Renal cortical epithelial cell (primary cell): ENCODE results near the gene METTL6. TPM values are rescaled to one million over a fixed set of nuclear protein-coding genes. Genes with fewer than 3 reads are reported as not detected.
"Not testable (repeated sequence)": the region's sequence is repeated elsewhere in the genome, so short reads cannot be mapped to it uniquely, and the experiment has no call there.

Source experiments
- DNase-seq: peaks from one replicate; pipeline ENCODE4 v3.0.0-alpha.2; 2011; ENCODE audit warnings: low read depth
- total RNA-seq: library from RNA; depleted of rRNA; stranded (reverse); fragments of >200 nt; gene quantifications from 2 replicates; pipeline ENCODE4 v1.2.3, GENCODE V29; 2014

The METTL6 gene
- total RNA-seq, 1 donor from 2014 or later: 30.4 TPM

DNA sequence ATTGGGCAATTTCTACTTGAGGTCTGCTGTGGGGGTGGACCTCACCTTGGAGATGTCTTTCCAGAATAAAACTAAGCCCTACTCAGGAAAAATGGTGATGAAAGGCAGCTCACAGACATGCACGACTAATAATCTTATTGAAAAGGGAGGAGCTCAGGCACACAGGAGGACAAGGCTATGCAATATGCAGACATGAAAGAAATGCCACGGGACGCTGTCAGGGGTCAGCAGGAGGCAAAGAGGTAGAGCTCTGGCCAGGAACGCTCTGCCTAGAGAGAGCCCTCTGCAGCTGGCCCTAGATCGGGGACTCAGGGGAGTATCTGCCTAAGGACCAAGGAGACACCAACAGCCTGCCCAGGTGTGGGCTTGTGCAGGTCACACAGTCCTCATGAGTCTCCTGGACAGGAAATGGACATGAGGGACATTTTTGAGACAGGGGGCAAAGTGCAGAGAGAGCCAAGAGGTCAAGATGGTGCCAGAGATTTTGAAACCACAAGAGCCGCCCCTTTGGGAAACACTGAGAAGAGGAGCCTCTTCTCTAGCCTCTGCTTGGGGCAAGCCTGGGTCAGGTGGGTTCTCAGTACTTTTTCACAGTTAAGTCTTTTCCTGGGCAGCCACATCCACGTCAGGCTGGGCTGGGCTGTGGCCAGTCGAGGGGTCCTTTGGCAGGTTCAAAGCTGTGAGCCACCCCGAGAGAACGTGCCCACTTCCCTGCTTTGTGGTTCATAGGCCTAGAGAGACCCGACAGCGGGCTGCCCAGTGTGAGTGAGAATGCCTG is 23.3 kb upstream of the METTL6 start:
- no peak for DNase-seq

DNA sequence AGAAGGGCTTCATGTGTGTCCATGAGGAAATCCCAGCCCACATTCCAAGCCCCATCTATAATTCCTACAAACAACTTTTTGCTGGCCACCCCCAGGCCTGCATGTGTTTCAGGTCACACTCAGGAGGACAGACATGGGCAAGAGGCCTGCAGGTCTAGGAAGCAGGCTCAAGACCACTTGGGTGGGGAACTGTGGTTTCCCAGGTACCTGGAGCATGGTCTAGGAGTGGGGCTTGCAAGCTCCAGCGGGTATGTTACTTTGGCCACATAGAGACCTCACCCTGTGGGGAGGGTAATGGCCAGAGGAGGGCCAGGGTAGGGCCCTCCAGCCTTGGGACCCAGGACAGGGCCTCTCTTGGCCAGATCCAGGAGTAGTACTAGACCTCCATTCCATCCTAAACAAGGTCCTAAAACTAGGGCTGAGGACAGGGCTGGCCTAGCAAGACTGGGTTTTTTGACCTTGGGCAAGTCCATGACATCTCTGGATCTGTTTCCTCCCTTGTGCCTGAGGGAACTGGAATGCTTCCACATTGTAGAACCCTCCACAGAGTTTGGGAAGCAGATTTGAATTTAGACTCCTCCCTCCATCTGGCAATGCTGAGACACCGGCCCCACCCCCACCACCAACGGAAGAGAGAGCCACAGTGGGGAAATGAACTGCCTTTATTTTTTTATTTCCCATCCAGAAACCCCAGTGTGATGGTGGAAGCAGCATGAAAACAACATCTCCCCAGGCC is 22.3 kb upstream of the METTL6 start:
- DNase-seq: no peak

DNA sequence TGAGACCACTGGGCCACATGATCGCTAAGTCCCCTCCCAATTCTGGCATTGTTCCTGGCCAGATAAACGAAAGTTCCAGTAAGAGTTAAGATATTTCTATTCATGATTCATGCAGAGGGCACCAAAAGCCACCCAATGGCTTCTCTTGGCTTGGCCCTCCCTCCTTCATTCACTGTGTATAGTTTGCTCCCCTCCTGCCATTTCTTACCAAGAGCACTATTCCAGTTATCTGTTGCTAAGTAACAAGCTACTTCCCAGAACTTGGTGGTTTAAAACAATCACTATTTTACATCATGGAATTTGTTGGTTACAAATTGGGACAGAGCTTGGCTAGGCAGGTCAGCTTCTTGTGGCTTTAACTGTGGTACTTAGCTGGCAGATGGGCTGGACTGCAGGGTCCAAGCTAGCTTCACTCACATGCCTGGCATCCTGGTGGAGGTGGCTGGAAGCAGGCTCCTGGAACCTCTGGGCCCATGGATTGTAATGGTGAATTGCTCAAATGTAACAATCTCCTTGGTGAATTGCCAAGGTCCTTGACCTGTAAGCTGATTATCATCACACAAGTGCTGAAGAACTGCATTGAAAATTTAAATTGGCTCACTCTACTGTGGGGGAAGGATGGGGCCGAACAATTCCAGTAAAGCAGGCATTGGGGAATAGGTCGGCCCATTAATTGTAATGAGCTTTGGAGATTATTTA is 16.6 kb upstream of the METTL6 start:
- peak; percentile 96 for DNase-seq

DNA sequence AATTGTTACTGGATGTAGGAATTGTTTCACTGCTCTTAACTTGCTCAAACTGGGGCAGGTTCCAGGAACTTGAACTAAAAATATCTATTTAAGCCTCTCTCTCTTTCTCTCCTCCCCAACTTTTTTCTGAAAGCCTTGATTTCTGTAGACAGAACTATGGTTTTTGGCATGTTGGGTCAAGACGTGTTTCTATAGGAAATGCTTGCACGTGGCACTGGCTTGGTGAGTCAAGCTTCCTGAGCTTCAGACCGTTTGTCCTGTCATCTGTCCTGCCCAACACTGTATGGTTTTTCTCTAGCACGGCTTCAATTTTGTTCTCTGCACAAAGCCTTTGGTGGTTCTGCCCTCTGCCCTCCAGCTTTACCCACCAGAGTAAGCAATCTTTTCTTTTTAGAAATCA is 13.5 kb upstream of the METTL6 start:
- DNase-seq: no peak

DNA sequence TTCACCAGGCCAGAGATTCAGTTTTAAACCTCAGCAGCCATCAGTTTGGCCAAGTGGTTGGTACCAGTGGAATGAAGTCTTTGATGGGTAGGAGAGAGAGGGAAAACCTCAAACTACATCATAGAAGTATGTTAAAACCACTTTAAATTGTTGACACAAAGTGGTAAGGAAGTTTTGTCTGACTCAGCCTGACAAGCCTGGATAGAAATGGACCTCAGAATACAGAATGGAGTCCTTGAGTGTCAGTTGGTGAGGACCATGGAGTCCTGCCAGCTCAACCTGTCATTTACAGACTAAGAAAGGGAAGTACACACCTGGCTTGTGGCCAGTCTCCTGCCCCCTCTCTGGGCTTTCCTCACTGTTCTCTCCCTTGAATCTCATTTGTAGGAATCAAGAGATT is 12.1 kb upstream of the METTL6 start:
- DNase-seq: peak; percentile 72

DNA sequence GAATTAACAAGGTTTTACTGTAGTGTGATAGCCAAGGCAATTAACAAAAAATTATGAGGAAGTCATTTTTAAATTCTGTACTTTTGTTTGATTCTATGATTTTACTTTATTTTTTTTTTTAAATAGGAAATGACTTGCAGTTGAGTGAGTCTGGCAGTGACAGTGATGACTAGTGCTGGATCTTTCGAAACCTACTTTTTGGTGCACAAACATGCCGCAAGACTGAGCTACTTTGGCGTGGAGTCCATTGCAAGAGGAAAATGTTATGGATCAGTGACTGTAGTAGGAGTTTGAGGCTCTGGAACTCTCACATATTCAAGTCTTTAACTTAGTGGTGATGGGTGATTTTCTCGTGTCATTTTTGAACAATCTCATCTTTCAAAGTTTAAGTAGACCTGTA is 11.6 kb upstream of the METTL6 start:
- DNase-seq: peak; percentile 40

DNA sequence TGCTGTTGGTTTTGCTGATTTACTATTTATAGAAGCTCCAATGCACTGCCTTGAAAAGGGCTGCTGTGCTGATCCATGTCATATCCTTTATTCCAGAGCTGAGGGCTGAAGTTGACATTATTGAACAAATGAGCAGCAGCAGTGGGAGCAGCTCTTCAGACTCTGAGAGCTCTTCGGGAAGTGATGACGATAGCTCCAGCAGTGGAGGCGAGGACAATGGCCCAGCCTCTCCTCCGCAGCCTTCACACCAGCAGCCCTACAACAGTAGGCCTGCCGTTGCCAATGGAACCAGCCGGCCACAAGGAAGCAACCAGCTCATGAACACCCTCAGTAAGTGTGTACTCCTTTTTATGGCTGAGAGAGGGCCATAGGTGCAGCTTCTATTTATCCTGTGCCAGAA is 8.9 kb upstream of the METTL6 start:
- DNase-seq: no peak

DNA sequence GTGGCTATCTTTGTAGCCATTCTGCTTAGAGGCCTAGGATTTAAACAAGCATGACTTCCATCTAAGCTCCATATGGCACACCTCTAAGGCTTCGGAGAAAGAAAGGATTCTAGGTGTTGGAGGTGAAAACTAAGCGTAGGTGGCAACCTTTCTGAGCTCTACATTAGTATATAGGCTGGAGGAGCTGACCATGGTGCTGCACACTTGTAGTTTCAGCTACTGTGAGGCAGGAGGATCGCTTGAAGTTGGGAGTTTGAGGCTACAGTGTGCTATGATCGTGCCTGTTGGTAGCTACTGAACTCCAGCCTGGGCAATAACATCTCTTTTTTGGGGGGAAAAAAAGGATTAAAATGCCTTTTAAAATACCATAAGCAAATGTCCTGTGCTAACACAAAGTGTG is 7.4 kb upstream of the METTL6 start:
- no peak for DNase-seq

DNA sequence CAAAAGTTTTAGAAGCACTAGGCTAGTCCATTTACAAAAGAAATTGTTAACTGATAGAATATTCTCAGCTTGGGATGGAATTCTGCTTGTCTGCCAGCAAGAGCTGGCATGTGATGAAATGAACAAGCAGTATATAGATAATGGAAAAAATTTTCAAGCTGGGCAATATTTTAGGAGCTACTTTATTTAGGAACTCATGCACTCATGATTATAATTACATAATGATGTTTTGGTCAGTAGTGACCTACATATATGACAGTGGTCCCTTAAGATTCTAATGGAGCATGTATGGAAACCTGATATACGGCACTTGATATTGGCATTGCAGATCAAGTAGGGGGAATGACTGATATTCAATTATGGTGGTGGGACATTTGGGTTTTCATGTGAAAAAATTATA is 6.2 kb upstream of the METTL6 start:
- DNase-seq: no peak

DNA sequence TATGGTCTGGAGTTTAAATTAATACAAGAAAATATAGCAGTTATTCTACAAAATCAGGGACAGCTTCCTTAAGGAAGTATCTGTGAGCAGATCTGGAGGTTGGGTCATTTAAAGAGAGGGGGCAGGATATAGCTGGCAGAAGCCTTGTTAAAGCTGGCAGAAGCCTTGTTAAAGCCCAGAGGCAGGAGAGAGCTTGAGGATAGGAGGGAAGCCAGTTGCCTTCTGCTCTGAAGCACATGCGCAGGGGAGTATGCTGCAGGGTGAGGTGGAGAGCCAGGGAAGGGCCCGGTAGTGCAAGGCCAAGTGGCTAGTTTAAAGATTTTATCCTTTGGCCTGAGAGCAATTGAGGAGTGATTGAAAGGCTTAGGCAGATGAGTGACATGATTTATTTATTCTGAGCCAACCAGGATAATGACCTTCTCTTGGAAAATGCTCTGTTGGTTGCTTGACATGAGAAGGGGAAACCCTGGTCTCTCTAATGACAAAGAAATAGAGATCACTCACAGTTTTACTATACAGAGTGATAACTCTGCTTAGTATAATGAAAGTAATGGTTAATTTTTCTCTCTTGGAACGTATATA is 4.0 kb upstream of the METTL6 start:
- DNase-seq: no peak

DNA sequence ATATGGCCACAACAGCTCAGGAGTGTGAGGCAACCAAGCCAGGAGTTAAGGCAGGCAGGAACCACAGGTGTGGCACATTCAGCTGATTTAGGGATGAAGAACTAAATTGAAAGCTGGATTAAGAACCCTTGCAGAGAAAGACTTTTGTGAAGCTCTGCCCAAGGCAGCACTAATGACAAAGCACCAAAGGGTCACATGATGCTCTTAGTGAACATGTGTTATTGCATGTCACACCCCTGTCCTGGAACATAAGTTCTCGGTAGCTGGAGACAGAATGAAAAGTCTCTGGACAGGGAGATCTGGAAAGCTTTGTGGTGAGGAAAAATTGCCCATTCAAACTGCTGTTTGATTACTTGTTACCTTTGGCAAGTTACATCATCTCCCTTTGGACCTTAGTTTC is 3.3 kb upstream of the METTL6 start:
- no peak for DNase-seq

DNA sequence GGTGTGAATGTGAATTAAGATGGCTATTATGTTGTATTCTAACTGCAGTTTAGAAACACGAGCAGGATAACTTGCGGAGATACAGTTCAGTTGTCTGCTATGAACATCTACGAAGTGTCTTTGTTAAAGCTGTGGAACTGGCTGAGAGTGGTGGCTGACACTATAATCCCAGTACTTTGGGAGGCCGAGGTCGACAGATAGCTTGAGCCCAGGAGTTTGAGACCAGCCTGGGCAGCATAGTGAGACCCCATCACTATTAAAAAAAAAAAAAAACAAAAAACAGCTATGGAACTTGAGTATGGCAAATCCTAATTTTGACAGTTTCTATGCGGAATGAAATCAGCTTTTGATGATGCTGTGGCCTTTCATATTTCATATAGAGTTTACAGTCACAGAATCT is 1.7 kb upstream of the METTL6 start:
- DNase-seq: no peak

DNA sequence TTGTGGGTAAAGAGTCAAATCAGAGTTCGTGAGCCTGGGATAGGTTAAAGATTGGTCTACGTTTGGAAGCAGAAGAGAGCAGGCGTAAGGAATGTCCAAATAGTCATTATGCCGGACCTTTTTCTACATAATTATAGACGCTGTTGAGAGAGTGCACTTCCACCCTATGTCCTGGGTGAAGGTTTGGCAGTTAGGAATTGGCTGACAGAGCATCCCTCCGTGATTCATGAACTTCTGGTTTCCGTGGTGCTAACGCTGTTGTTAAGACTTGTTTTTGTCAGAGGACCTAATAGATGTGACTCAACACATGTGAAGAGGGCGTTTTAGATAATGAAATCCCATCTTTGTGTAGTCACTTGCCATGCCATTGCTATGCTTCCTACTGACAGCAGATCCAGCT is 1.2 kb upstream of the METTL6 start:
- DNase-seq: peak; percentile 79

DNA sequence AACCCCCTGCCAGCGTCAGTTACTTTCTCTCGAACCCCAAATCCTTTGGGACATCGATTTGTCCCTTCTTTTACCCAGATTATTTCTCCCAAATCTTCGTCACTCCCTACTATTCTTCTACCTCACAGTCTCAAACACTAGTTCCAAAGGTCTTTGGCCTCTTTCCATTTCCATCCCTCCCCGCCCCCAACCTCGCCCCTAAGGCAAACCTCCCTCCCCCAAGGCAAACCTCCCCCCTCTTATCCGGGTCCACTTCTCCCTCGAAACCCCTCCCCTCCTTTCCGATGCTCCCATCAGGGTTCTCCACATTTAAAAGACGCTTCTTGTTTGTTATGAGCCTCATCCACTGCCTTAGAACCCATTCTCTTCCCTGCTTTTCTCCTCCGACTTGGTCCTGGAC is 637 bp upstream of the METTL6 start:
- DNase-seq: no peak

DNA sequence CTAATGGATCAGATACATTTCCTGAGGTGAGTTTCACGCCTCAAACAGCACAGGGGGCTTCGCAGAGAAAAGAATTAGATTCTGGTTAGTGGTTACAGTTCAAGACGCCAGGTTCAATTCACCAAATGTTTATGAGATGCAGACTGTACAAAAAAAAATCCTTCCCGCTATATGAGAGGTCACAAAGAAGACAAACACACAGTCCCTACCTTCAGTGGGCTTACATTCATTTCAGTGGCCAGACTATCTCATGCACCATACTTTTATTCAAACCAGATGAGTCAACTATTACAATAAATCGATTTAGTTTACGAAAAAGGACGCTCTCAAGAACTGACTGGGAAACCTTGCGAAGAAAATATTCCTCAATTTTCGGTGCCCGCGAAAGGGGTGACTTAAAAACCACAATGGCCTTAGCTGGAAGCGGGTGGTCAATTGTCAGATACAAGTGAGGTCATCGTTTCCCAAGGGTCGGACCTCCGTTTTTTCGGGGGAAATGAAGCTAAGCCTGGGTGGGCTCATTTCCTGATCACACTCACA is 695 bp downstream of the METTL6 start:
- DNase-seq: no peak

DNA sequence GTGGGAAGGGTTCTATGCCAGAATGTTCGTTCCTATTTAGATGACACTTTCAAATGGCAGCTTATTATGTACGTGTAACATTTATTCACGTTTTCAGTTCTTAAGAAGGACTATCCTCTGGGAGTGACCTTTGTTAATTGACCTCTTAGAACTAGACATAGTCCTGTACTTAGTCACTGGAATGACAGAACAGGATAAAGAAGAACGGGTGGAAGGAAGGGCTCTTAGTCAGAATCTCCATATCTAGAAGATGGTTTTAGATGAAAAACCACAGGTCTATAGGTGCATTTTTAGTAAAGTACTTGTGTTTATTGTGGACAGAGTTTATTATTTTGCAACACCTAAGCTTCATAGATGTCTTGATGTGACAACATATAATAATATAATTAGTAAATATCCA is 6.5 kb downstream of the METTL6 start:
- DNase-seq: no peak

DNA sequence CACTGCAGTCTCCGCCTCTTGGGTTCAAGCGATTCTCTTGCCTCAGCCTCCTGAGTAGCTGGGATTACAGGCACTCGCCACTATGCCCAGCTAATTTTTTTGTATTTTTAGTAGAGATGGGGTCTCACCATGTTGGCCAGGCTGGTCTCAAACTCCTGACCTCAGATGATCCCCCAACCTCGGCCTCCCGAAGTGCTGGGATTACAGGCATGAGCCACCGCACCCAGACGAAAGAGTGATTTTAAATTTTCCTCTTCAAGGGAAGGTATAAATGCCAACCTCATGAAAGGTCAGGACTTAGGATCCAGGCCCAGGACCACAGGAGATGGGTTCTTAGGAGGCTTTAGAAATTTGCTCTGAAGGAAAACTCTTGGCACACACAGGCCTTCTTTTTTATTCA is 16.4 kb downstream of the METTL6 start:
- not testable (repeated sequence) for DNase-seq

DNA sequence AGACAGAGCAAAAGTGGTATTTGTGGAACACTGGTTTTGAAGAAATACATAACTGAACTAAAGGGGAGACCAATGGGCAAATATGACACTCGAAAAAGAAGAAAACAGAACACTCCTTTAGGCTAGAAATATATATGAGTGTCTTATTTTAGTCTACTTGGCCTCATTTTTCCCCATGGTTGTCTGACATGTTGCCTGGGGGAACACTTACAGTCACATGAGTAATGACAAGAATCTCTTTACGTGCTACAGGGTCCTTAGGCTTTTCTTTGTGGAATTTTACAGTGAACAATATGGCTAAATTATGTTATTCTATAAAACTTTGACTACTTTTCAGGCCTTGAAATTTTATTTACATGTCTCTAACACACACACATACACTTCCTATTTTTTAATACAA is 17.6 kb downstream of the METTL6 start:
- no peak for DNase-seq

DNA sequence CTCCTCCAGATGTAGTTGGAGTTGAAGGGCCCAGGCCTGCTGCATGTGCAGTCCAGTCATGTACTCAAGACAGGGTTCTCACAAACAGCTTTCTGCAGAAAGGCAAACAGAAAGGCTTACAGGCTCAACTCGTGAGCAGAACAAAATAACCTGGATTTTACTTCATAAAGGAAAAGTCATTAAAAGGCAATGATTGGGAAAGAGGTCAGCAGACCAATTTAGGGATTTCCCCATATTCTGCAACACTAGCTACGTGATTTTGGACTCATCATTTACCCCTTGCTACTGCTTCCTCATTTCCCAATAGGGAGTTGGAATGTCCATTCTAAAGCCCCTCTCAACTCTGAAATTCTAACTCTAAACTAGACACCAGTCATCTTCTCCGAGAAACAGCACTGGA is 18.1 kb downstream of the METTL6 start:
- DNase-seq: no peak

DNA sequence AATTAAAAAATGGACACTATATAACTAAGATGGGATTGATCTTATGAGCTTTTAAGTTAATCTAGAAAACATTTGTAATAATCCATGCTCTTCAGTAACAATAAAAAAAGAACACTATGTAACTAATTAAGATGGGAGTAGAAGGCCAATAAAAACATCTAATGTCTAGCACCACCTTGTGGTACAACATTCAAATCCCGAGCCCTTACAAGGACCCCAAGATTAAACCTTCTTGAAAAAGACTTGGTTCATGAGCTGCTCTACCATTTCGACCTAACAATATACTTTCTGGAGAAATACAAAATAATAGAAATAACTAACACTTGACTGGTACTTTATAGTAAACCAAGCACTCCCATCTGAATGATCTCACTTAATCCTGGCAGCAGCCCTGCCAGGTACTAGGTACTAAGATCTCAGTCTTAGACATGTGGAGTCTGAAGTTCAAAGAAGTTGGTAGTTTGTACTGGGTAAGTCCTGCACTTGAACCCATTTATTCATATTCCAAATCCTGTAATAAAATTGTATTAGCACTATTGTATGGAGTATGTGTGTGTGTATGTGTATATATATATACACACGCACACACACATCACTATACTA is 21.8 kb downstream of the METTL6 start:
- DNase-seq: peak; percentile 77

DNA sequence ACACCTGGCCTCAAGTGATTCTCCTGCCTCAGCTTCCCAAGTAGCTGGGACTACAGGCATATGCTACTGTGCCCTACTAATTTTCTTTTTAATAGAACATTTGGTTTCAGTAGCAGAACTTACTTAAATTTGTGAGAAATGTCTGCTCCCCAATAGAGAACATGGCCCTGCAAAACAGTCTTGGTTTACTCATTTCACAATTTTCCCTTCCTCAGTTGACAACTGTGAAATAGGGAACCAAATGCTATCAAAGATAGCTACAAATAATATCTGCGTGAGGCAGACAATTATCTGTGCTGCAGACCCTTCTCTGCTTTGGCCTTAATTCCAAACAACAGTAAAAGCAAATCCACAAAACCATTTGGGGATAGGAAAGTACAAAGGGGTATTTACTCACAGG is 22.6 kb downstream of the METTL6 start:
- no peak for DNase-seq

DNA sequence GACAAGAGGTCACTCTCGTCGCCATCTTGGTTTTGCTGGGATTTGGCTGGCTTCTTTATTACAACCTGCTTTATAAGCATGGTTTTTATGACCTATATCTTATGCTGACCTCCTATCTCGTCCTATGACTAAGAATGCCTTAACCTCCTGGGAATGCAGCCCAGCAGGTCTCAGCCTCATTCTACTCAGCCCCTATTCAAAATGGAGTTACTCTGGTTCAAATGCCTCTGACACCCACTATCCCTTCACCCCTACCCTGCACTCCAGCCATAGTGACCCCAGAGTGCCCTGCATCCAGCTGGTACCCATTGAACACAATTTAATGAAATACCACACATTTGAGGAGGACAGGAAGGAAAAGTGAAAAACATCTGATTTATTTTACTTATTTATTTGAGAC is 23.4 kb downstream of the METTL6 start:
- no peak for DNase-seq
